SK-N-SH (cell line): Measurements from ENCODE around the gene SCAPER. TPM values are rescaled to one million over a fixed set of nuclear protein-coding genes. Genes with fewer than 3 reads are reported as not detected.

Source experiments
- CTCF ChIA-PET: fragments of 300-600, 350-600 bp; formaldehyde crosslinking; extraction: SDS; loops from one replicate; lab custom pipeline; 2021; lab: Yijun Ruan, JAX
- POLR2A ChIA-PET: fragments of 350-600 bp; sonication (Branson Sonifier 250); formaldehyde crosslinking; extraction: SDS; loops from one replicate; lab custom pipeline; 2020; ENCODE audit warnings: antibody characterized with exemption, inconsistent platforms; lab: Yijun Ruan, JAX
- DNase-seq: peaks from one replicate; pipeline ENCODE4 v3.0.0; 2012
- H2AFZ ChIP-seq: fragments of 200-600 bp; sonication (generic); 2 replicates; pipeline ENCODE4 v1.8.1; 2016; ENCODE audit warnings: antibody characterized with exemption, mild to moderate bottlenecking, low read depth
- H3F3A ChIP-seq: fragments of 200-600 bp; sonication (generic); replicated peaks from 2 replicates; pipeline ENCODE3; 2016; ENCODE audit warnings: antibody characterized with exemption, mild to moderate bottlenecking; ENCODE audit not compliant: insufficient read depth
- H3K27ac ChIP-seq, 2 experiments: fragments of 200-500 bp in 1 of 2; fragments of 200-600 bp in 1 of 2; sonication (Bioruptor generic) in 1 of 2; sonication (generic), shearing (Covaris generic) in 1 of 2; 2 replicates each; pipeline versions ENCODE4 v1.5.1 to v1.6.1; 2014 to 2016; ENCODE audit warnings: low read depth in 2 of 2, inconsistent platforms in 1 of 2, low read length in 1 of 2, mild to moderate bottlenecking in 1 of 2, mixed read lengths in 1 of 2
- H3K27me3 ChIP-seq: fragments of 200-600 bp; sonication (generic), shearing (Covaris generic); 2 replicates; pipeline ENCODE4 v1.6.1; 2016; ENCODE audit warnings: mixed run types; ENCODE audit not compliant: insufficient read depth
- H3K36me3 ChIP-seq, 2 experiments: fragments of 200-500 bp in 1 of 2; fragments of 200-600 bp in 1 of 2; sonication (Bioruptor generic) in 1 of 2; sonication (generic) in 1 of 2; replicated peaks in 1 of 2; 2 replicates each; pipeline versions ENCODE3 to v1.5.1; 2014 to 2016; ENCODE audit warnings: low read length in 1 of 2, mild to moderate bottlenecking in 1 of 2; ENCODE audit not compliant: insufficient read depth in 2 of 2, control insufficient read depth in 1 of 2
- H3K4me1 ChIP-seq, 2 experiments: fragments of 200-500 bp in 1 of 2; fragments of 200-600 bp in 1 of 2; sonication (Bioruptor generic) in 1 of 2; sonication (generic), shearing (Covaris generic) in 1 of 2; 2 replicates each; pipeline versions ENCODE4 v1.5.1 to v1.6.1; 2014 to 2016; ENCODE audit warnings: low read depth in 1 of 2, low read length in 1 of 2, mixed run types in 1 of 2; ENCODE audit not compliant: insufficient read depth in 2 of 2, control insufficient read depth in 1 of 2
- H3K4me2 ChIP-seq: fragments of 200-600 bp; sonication (generic), shearing (Covaris generic); 2 replicates; pipeline ENCODE4 v1.6.1; 2017; ENCODE audit warnings: mixed run types
- H3K4me3 ChIP-seq, 2 experiments: fragments of 200-500 bp in 1 of 2; fragments of 200-600 bp in 1 of 2; sonication (Bioruptor generic) in 1 of 2; sonication (generic), shearing (Covaris generic) in 1 of 2; 2 replicates each; pipeline versions ENCODE4 v1.5.1 to v1.8.1; 2014 to 2016; ENCODE audit warnings: low read depth in 2 of 2, inconsistent platforms in 1 of 2, low read length in 1 of 2, mild to moderate bottlenecking in 1 of 2, mixed read lengths in 1 of 2, moderate library complexity in 1 of 2
- H3K79me2 ChIP-seq: fragments of 200-600 bp; sonication (generic); 2 replicates; pipeline ENCODE4 v1.8.1; 2017; ENCODE audit warnings: mild to moderate bottlenecking; ENCODE audit not compliant: insufficient read depth
- H3K9ac ChIP-seq: fragments of 200-600 bp; sonication (generic); 2 replicates; pipeline ENCODE4 v1.6.1; 2017; ENCODE audit warnings: mixed run types
- H3K9me2 ChIP-seq: fragments of 200-600 bp; sonication (generic); 2 replicates; pipeline ENCODE4 v1.6.1; 2017; ENCODE audit warnings: mixed run types
- H3K9me3 ChIP-seq: fragments of 200-600 bp; sonication (generic); 2 replicates; pipeline ENCODE4 v1.6.1; 2017; ENCODE audit warnings: mixed run types, mild to moderate bottlenecking, moderate library complexity
- H4K20me1 ChIP-seq: fragments of 200-600 bp; sonication (generic); 2 replicates; pipeline ENCODE4 v1.6.1; 2017; ENCODE audit warnings: mild to moderate bottlenecking, mixed run types; ENCODE audit not compliant: insufficient read depth
- EP300 ChIP-seq, 2 experiments: IDR thresholded peaks; 2 replicates each; pipeline versions ENCODE4 v1.4.0 to v1.6.1; 2012; ENCODE audit warnings: borderline replicate concordance in 1 of 2, low read depth in 1 of 2, low read length in 1 of 2
- EZH2phosphoT487 ChIP-seq: fragments of 200-600 bp; sonication (generic); IDR thresholded peaks from 2 replicates; pipeline ENCODE4 v1.6.1; 2017; ENCODE audit warnings: low read depth, mixed run types, mild to moderate bottlenecking, antibody characterized with exemption, moderate library complexity, borderline replicate concordance
- FOSL2 ChIP-seq: IDR thresholded peaks from 2 replicates; pipeline ENCODE4 v1.4.0; 2012; ENCODE audit warnings: low read depth, mild to moderate bottlenecking, moderate library complexity, borderline replicate concordance
- FOXJ3 ChIP-seq: sonication (generic); formaldehyde crosslinking; IDR thresholded peaks from 2 replicates; pipeline ENCODE4 v1.5.1; 2020; ENCODE audit warnings: mild to moderate bottlenecking, missing genetic modification reagents
- FOXM1 ChIP-seq: IDR thresholded peaks from 2 replicates; pipeline ENCODE4 v1.4.0; 2012; ENCODE audit warnings: low read depth, mild to moderate bottlenecking
- IRF3 ChIP-seq: fragments of 150-350 bp; IDR thresholded peaks from 2 replicates; pipeline ENCODE4 v1.6.1; 2016; ENCODE audit warnings: mild to moderate bottlenecking, low read depth, low read length
- JUND ChIP-seq: IDR thresholded peaks from 2 replicates; pipeline ENCODE4 v1.4.0; 2012
- MAX ChIP-seq: IDR thresholded peaks from 2 replicates; pipeline ENCODE4 v1.4.0; 2012; ENCODE audit warnings: low read depth
- MXI1 ChIP-seq: IDR thresholded peaks from 2 replicates; pipeline ENCODE4 v1.6.1; 2012; ENCODE audit warnings: mild to moderate bottlenecking, low read depth, low read length, improper control_type of control experiment
- PBX3 ChIP-seq: IDR thresholded peaks from 2 replicates; pipeline ENCODE4; 2012
- POLR2AphosphoS5 ChIP-seq: IDR thresholded peaks from 2 replicates; pipeline ENCODE4 v1.6.1; 2012; ENCODE audit warnings: low read depth, low read length
- RAD21 ChIP-seq: IDR thresholded peaks from 2 replicates; pipeline ENCODE4 v1.6.1; 2012; ENCODE audit warnings: mild to moderate bottlenecking, low read length
- RCOR1 ChIP-seq: fragments of 150-350 bp; IDR thresholded peaks from 2 replicates; pipeline ENCODE4 v1.6.1; 2017; ENCODE audit warnings: antibody characterized with exemption, low read length
- RFX5 ChIP-seq: IDR thresholded peaks from 2 replicates; pipeline ENCODE4 v1.6.1; 2012; ENCODE audit warnings: mild to moderate bottlenecking, improper control_type of control experiment, low read length
- SIN3A ChIP-seq: IDR thresholded peaks from 2 replicates; pipeline ENCODE4 v1.6.1; 2012; ENCODE audit warnings: low read depth, mild to moderate bottlenecking, low read length, moderate library complexity, borderline replicate concordance
- SMC3 ChIP-seq: IDR thresholded peaks from 2 replicates; pipeline ENCODE4 v1.6.1; 2012; ENCODE audit warnings: low read depth, low read length, improper control_type of control experiment
- TEAD4 ChIP-seq: IDR thresholded peaks from 2 replicates; pipeline ENCODE4 v1.4.0; 2012; ENCODE audit warnings: mild to moderate bottlenecking, borderline replicate concordance; ENCODE audit not compliant: insufficient read depth
- ZBTB33 ChIP-seq: IDR thresholded peaks from 2 replicates; pipeline ENCODE4 v1.4.0; 2012; ENCODE audit warnings: low read depth, borderline replicate concordance
- WGBS: methylation state at CpG from one replicate; pipeline ENCODE4 v1.1.6; 2017; ENCODE audit warnings: low lambda C conversion rate; 5-methylcytosine and 5-hydroxymethylcytosine counted together
- polyA plus RNA-seq, 3 experiments: library from polyadenylated mRNA; depleted of rRNA; stranded (reverse); fragments of >200 nt; gene quantifications; 2 replicates each; pipeline ENCODE4 v1.2.3, GENCODE V29; 2012
- TF ChIP-seq, protein P1 (sequence below): IDR thresholded peaks from 2 replicates; pipeline ENCODE4 v1.4.0; 2012; ENCODE audit warnings: low read depth, borderline replicate concordance
- TF ChIP-seq, protein P2 (sequence below): fragments of 150-350 bp; IDR thresholded peaks from 2 replicates; pipeline ENCODE4 v1.6.1; 2017; ENCODE audit warnings: antibody characterized with exemption, low read length, low read depth, borderline replicate concordance

The SCAPER gene
- polyA plus RNA-seq, 1 of the 3 experiments (the other 2 are of a cell fraction): 1.8 TPM

DNA sequence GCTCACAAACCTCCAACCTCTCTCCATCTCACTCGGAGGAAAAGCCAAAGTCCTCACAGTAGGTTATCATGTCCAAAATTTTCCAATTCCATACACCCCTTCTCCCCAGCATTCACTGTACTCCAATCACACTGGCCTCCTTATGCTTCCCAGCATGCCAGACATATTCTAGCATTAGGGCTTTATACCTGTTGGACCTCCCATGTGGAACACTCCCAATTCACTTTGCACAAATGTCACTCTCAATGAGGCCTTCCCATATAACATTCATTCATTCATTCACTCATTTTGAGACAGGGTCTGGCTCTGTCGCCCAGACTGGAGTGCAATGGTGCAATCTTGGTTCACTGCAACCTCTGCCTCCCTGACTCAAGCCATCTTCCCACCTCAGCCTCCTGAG is 19.9 kb downstream of the SCAPER start:
- CTCF ChIA-PET: interaction anchor here (1.2 kb wide), 1 partner anchor 19 kb away, joined by 3 read pairs; no protein-coding TSS in a partner anchor
- Histone ChIP-seq H3K4me1 (no peaks in the 10 kb centered on the region), H3K4me2 (no peak overlapping the region), H3K27me3 (no peaks in the 10 kb centered on the region), H3K4me3 (no peak overlapping the region), H3K27ac (no peak overlapping the region), H3K36me3 (peaks cover 0 to 2% of the 10 kb centered on the region in 2 experiments), H2AFZ (no peak overlapping the region), H3K9ac (no peak overlapping the region)
- 100% methylated on average over 2 of the region's 2 CpGs for WGBS
- POLR2A ChIA-PET: no interaction called here
- TF ChIP-seq JUND: no peak
- TF ChIP-seq ZBTB33: no peak
- TF ChIP-seq, protein P1, sequence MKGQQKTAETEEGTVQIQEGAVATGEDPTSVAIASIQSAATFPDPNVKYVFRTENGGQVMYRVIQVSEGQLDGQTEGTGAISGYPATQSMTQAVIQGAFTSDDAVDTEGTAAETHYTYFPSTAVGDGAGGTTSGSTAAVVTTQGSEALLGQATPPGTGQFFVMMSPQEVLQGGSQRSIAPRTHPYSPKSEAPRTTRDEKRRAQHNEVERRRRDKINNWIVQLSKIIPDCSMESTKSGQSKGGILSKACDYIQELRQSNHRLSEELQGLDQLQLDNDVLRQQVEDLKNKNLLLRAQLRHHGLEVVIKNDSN: no peak
- no peak for TF ChIP-seq MAX
- TF ChIP-seq RAD21: no peak
- no peak for TF ChIP-seq SMC3
- no peak for TF ChIP-seq EP300 (IDR thresholded peaks at IDR 0.05; ENCODE audit: borderline replicate concordance in 1 of 2, low read depth in 1 of 2, low read length in 1 of 2)
- no peak for TF ChIP-seq FOSL2
- TF ChIP-seq POLR2AphosphoS5: no peak
- no peak for TF ChIP-seq IRF3
- TF ChIP-seq SIN3A: no peak
- no peak for TF ChIP-seq TEAD4
- TF ChIP-seq FOXJ3 (CRISPR knock-in tag): no peak
- TF ChIP-seq RCOR1: no peak
- no peak for TF ChIP-seq EZH2phosphoT487
- no peak for TF ChIP-seq MXI1
- TF ChIP-seq FOXM1: no peak
- TF ChIP-seq, protein P2, sequence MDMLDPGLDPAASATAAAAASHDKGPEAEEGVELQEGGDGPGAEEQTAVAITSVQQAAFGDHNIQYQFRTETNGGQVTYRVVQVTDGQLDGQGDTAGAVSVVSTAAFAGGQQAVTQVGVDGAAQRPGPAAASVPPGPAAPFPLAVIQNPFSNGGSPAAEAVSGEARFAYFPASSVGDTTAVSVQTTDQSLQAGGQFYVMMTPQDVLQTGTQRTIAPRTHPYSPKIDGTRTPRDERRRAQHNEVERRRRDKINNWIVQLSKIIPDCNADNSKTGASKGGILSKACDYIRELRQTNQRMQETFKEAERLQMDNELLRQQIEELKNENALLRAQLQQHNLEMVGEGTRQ: no peak
- TF ChIP-seq RFX5: no peak
- no peak for TF ChIP-seq PBX3
- TF ChIP-seq, all 33 proteins: peak for 0
- Histone ChIP-seq H3F3A (no peaks in the 10 kb centered on the region), H3K9me2 (no peaks in the 10 kb centered on the region), H3K9me3 (no peaks in the 10 kb centered on the region), H3K79me2 (0 out of 2 replicates have a peak, but pooled peaks cover 6% of the 10 kb centered on the region), H4K20me1 (no peaks in the 10 kb centered on the region)
- DNase-seq: no peak
